Stomach (tissue), 9 donors: ENCODE measurements around the gene ABCB8. TPM values are rescaled to one million over a fixed set of nuclear protein-coding genes. Genes with fewer than 3 reads are reported as not detected.
A peak's percentile ranks its signal among the peaks of the same experiment; 100 is the strongest.

Source experiments
- DNase-seq, 2 donors: peaks; one replicate each; pipeline versions ENCODE4 v3.0.0 to v3.0.0-alpha.2; 2013 to 2019
- H3K27ac ChIP-seq, 5 donors: fragments of 200-600 bp in 4 of 5; sonication (generic) in 4 of 5; one replicate each; pipeline ENCODE4 v1.5.1; 2013 to 2019; ENCODE audit warnings: mild to moderate bottlenecking in 1 of 5, moderate library complexity in 1 of 5
- H3K27me3 ChIP-seq, 3 donors: fragments of 200-600 bp; sonication (generic); one replicate each; pipeline ENCODE4 v1.5.1; 2017 to 2019; ENCODE audit warnings: mixed run types in 1 of 3
- H3K36me3 ChIP-seq, 4 donors: fragments of 200-600 bp; sonication (generic); 1 replicate in 3 of 4; 2 replicates in 1 of 4; pipeline ENCODE4 v1.5.1; 2016 to 2019
- H3K4me1 ChIP-seq, 4 donors: fragments of 200-600 bp; sonication (generic); one replicate each; pipeline ENCODE4 v1.5.1; 2016 to 2019
- H3K4me3 ChIP-seq, 4 donors: fragments of 200-600 bp; sonication (generic) in 3 of 4; one replicate each; pipeline ENCODE4 v1.5.1; 2016 to 2019; ENCODE audit warnings: mild to moderate bottlenecking in 1 of 4
- H3K9me3 ChIP-seq, 4 donors: fragments of 200-600 bp; sonication (generic); one replicate each; pipeline ENCODE4 v1.5.1; 2016 to 2019
- CTCF ChIP-seq, 7 experiments: fragments of 450-650 bp in 4 of 7; fragments of 200-600 bp in 3 of 7; sonication (generic) in 3 of 7; IDR thresholded peaks; one replicate each; pipeline ENCODE4 v1.5.1; 2016 to 2019; ENCODE audit warnings: antibody characterized with exemption in 7 of 7, control low read depth in 2 of 7, mild to moderate bottlenecking in 1 of 7
- EP300 ChIP-seq: sonication (generic); formaldehyde crosslinking; IDR thresholded peaks from one replicate; pipeline ENCODE4 v1.6.1; 2017; ENCODE audit warnings: antibody characterized with exemption
- POLR2A ChIP-seq, 4 donors: fragments of 450-650 bp; IDR thresholded peaks; one replicate each; pipeline ENCODE4 v1.6.1; 2016; ENCODE audit warnings: antibody characterized with exemption in 4 of 4, control low read depth in 2 of 4, mild to moderate bottlenecking in 1 of 4, moderate library complexity in 1 of 4
- POLR2AphosphoS5 ChIP-seq, 3 donors: sonication (generic); formaldehyde crosslinking; IDR thresholded peaks; one replicate each; pipeline ENCODE4 v1.6.1; 2016; ENCODE audit warnings: antibody characterized with exemption in 3 of 3
- WGBS, 5 donors: extraction: QIAGEN DNeasy Blood & Tissue Kit in 3 of 5; methylation state at CpG; one replicate each; pipeline versions ENCODE4 v1.1.5 to v1.1.7; 2013 to 2018; 5-methylcytosine and 5-hydroxymethylcytosine counted together
- intact Hi-C: fragments of 100-400 bp; cut with DNase I; formaldehyde crosslinking; loops from one replicate; pipeline ENCODE4 v1.15.1; 2023; ENCODE audit warnings: low total_unique reads
- polyA plus RNA-seq, 3 donors: library from polyadenylated mRNA; stranded (reverse); fragments of 200-250 nt; gene quantifications; one replicate each; pipeline ENCODE4 v1.2.3, GENCODE V29; 2013
- total RNA-seq, 5 donors: library from RNA; depleted of rRNA; stranded (reverse); fragments of >200 nt; gene quantifications; one replicate each; pipeline versions ENCODE4 v1.1.0 to v1.2.3, GENCODE V29; 2014 to 2016
- donor health status: healthy with polysubstance abuse.
- donor health status: Bipolar disorder and iron deficiency.
- donor health status: healthy.

The ABCB8 gene
- total and polyA plus RNA-seq, 8 donors = 9.5 to 57.2 (median 19.4) TPM

DNA sequence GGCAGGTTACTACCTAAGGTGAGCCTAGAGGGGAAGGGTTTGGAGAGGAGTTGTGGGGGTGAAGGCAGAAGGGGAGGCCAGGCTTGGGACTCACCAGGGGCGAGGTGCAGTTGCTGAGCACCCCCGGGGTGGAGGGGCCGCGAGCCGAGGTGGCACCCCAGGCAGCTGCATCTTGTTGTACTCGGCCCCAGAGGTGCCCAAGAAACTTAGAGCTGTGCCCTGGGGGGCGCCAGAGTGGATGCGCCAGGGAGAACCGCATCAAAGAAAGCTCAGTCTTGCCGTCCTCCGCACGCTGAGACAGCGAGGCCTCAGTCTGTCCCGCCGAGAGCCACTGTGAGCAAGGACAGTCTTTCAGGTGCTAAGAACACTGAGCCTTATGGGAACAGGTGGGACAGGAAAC is 11.3 kb upstream of the ABCB8 start:
- peaks cover 0 to 98% (median 49%) of the 10 kb centered on the region in 3 donors for H3K27me3 ChIP-seq
- intact Hi-C loops = no loop called here
- no peaks in the 10 kb centered on the region for H3K9me3 ChIP-seq
- peaks cover 32 to 45% (median 38%) of the 10 kb centered on the region in 4 donors for H3K4me1 ChIP-seq
- no peak overlapping the region for H3K4me3 ChIP-seq
- no peak for DNase-seq
- no peak for TF ChIP-seq EP300
- TF ChIP-seq POLR2AphosphoS5 (IDR thresholded peaks at IDR 0.05) = no peak
- no peak for TF ChIP-seq POLR2A (IDR thresholded peaks at IDR 0.05)
- no peak for TF ChIP-seq CTCF (IDR thresholded peaks at IDR 0.05)
- 87 to 93% (median 92%) methylated on average over 15 of the region's 15 CpGs for WGBS, 5 donors
- no peak overlapping the region for H3K27ac ChIP-seq
- H3K36me3 ChIP-seq = no peaks in the 10 kb centered on the region

GRCh38 chr7:151017370-151017952 is 10.8 kb upstream of the ABCB8 start:
- no peak for DNase-seq
- Histone ChIP-seq H3K4me1 (peaks cover 32 to 40% (median 36%) of the 10 kb centered on the region in 4 donors), H3K36me3 (no peaks in the 10 kb centered on the region), H3K4me3 (peak overlapping the region in 1 of 4 donors; percentile 41), H3K27ac (no peak overlapping the region), H3K9me3 (no peaks in the 10 kb centered on the region), H3K27me3 (peaks cover 0 to 93% (median 47%) of the 10 kb centered on the region in 3 donors)
- 41 to 56% (median 51%) methylated on average over 13 of the region's 13 CpGs for WGBS, 5 donors
- intact Hi-C loops = no loop called here
- TF ChIP-seq POLR2A (IDR thresholded peaks at IDR 0.05) = no peak
- TF ChIP-seq CTCF (IDR thresholded peaks at IDR 0.05) = no peak
- no peak for TF ChIP-seq POLR2AphosphoS5 (IDR thresholded peaks at IDR 0.05)
- TF ChIP-seq EP300 = no peak

GRCh38 chr7:151017953-151018420 is 10.3 kb upstream of the ABCB8 start:
- peak; percentile 70 to 91 for DNase-seq
- peaks cover 0 to 87% (median 42%) of the 10 kb centered on the region in 3 donors for H3K27me3 ChIP-seq
- intact Hi-C loops = no loop called here
- no peaks in the 10 kb centered on the region for H3K9me3 ChIP-seq
- peak in 5 of 7 experiments; percentile 54 to 93 (median 93) for TF ChIP-seq CTCF (IDR thresholded peaks at IDR 0.05)
- TF ChIP-seq POLR2AphosphoS5 (IDR thresholded peaks at IDR 0.05) = no peak
- peak overlapping the region; percentile 20 to 41 (median 33) for H3K4me3 ChIP-seq
- H3K4me1 ChIP-seq = peaks cover 30 to 34% (median 32%) of the 10 kb centered on the region in 4 donors
- no peak overlapping the region for H3K27ac ChIP-seq
- 6 to 16% (median 9%) methylated on average over 13 to 34 of the region's 34 CpGs for WGBS, 5 donors
- no peaks in the 10 kb centered on the region for H3K36me3 ChIP-seq

DNA sequence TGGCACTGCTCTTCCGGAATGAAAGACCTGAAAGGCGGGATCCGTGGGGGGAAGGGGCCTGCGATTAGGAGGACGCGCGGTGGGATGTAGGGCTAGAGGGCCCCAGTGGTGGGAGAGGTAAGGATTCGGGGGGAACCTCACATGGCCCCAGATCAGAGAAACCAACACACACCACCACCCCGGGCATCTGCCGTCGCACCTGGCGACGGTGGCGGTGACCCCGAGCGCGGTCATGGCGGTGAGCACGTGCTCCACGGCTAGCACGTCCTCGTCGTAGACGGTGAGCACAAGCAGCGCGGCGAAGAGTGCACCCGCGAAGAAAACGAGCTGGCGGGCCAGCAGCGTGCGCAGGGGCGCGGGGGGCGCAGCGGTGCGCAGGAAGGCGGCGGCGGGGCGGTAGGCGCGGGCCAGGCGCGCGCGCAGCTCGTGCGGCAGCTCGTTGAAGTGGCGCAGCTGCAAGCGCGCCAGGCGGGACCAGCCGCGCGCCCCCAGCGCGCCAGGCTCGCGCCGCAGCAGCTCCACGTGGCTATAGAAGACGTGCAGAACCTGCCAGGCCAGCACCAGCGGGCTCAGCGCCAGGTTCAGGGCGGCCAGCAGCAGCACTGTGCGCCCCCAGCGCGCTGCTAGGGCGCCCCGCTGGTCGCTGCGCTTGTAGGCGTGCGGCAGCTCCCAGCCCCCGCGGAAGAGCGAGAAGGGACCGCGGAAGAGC is 9.7 kb upstream of the ABCB8 start:
- H3K27ac ChIP-seq = no peak overlapping the region
- intact Hi-C loops = no loop called here
- TF ChIP-seq POLR2AphosphoS5 (IDR thresholded peaks at IDR 0.05) (no peak), POLR2A (IDR thresholded peaks at IDR 0.05) (no peak), EP300 (no peak), CTCF (IDR thresholded peaks at IDR 0.05) (peak in 1 of 7 experiments; percentile 18)
- WGBS, 5 donors = 1 to 4% (median 2%) methylated on average over 22 to 82 of the region's 82 CpGs
- peak overlapping the region; percentile 20 to 41 (median 33) for H3K4me3 ChIP-seq
- no peaks in the 10 kb centered on the region for H3K36me3 ChIP-seq
- H3K27me3 ChIP-seq = peaks cover 0 to 85% (median 36%) of the 10 kb centered on the region in 3 donors
- H3K9me3 ChIP-seq = no peaks in the 10 kb centered on the region
- peak; percentile 43 to 90 for DNase-seq
- peaks cover 25 to 29% (median 26%) of the 10 kb centered on the region in 4 donors for H3K4me1 ChIP-seq
